Osteocyte (in vitro differentiated cells): ENCODE results near the gene CCNL2. TPM values are rescaled to one million over a fixed set of nuclear protein-coding genes. Genes with fewer than 3 reads are reported as not detected.
"Not testable (repeated sequence)": the region's sequence is repeated elsewhere in the genome, so short reads cannot be mapped to it uniquely, and the experiment has no call there.

Experiments used
- DNase-seq: peaks from one replicate; pipeline ENCODE4 v3.0.0; 2021; ENCODE audit warnings: mixed read lengths; ENCODE audit not compliant: unreplicated experiment; ENCODE audit errors: extremely low spot score
- H3K27ac Mint-ChIP-seq: one replicate; pipeline ENCODE4 v1.8.0; 2021; ENCODE audit warnings: mild to moderate bottlenecking, mixed read lengths; ENCODE audit not compliant: unreplicated experiment
- H3K27me3 Mint-ChIP-seq: one replicate; pipeline ENCODE4 v1.8.0; 2021; ENCODE audit warnings: mixed read lengths; ENCODE audit not compliant: unreplicated experiment
- H3K36me3 Mint-ChIP-seq: one replicate; pipeline ENCODE4 v1.8.0; 2021; ENCODE audit warnings: mixed read lengths; ENCODE audit not compliant: unreplicated experiment
- H3K4me1 Mint-ChIP-seq: one replicate; pipeline ENCODE4 v1.8.0; 2021; ENCODE audit warnings: mixed read lengths; ENCODE audit not compliant: unreplicated experiment
- H3K4me3 Mint-ChIP-seq: one replicate; pipeline ENCODE4 v1.8.0; 2021; ENCODE audit warnings: mild to moderate bottlenecking, moderate library complexity, mixed read lengths; ENCODE audit not compliant: unreplicated experiment
- H3K9me3 Mint-ChIP-seq: one replicate; pipeline ENCODE4 v1.8.0; 2021; ENCODE audit warnings: mixed read lengths; ENCODE audit not compliant: unreplicated experiment
- total RNA-seq: library from RNA; stranded (reverse); gene quantifications from 2 replicates; pipeline ENCODE4 v1.2.1, GENCODE V29; 2021
- TF ChIP-seq, protein P1 (sequence below): fragments of 200-600 bp; sonication (generic); IDR thresholded peaks from 2 replicates; pipeline ENCODE4 v1.5.0; 2021; ENCODE audit warnings: antibody characterized with exemption, mild to moderate bottlenecking, moderate library complexity

The CCNL2 gene
- total RNA-seq, 1 donor from 2014 or later: 262 TPM

DNA sequence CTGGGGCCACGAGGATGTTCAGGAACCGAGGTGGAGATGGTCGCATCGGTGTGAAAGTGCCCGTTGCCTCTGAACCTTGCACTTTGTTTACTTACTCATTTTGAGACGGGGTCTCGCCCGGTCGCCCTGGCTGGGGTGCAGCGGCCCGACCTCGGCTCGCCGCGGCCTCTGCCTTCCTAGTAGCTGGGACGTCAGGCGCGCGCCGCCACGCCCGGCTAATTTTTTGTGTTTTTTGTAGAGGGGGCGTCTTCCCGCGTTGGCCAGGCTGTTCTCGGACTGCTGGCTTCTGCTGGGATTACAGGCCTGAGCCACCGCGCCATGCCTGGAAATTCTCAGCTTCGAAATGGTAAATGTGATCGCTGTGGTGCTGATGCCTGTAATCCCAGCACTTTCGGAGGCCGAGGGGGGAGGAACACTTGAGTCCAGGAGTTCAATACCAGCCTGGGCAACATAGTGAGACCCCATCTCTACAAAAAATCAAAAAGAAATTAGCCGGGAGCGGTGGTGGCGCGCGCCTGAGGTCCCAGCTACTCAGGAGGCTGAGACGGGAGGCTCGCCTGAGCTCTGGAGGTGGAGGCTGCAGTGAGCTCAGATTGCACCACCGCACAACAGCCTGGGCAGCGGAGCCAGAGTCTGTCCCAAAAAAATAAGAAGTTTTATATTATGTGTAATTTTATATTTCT is 8.6 kb upstream of the CCNL2 start:
- peak overlapping the region; percentile 80 for H3K4me3 Mint-ChIP-seq
- H3K9me3 Mint-ChIP-seq: peaks cover 7% of the 10 kb centered on the region
- peaks cover 24% of the 10 kb centered on the region for H3K4me1 Mint-ChIP-seq
- peak overlapping the region; percentile 77 for H3K27ac Mint-ChIP-seq
- H3K27me3 Mint-ChIP-seq: no peaks in the 10 kb centered on the region
- no peak for DNase-seq
- peaks cover 13% of the 10 kb centered on the region for H3K36me3 Mint-ChIP-seq
- TF ChIP-seq, protein P1, sequence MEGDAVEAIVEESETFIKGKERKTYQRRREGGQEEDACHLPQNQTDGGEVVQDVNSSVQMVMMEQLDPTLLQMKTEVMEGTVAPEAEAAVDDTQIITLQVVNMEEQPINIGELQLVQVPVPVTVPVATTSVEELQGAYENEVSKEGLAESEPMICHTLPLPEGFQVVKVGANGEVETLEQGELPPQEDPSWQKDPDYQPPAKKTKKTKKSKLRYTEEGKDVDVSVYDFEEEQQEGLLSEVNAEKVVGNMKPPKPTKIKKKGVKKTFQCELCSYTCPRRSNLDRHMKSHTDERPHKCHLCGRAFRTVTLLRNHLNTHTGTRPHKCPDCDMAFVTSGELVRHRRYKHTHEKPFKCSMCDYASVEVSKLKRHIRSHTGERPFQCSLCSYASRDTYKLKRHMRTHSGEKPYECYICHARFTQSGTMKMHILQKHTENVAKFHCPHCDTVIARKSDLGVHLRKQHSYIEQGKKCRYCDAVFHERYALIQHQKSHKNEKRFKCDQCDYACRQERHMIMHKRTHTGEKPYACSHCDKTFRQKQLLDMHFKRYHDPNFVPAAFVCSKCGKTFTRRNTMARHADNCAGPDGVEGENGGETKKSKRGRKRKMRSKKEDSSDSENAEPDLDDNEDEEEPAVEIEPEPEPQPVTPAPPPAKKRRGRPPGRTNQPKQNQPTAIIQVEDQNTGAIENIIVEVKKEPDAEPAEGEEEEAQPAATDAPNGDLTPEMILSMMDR: peak; percentile 8

GRCh38 chr1:1406821-1407635 is 7.9 kb upstream of the CCNL2 start, which contains the start of gene MRPL20:
Gene MRPL20, minus strand, starts transcription at chr1:1407293. Its CDS starts 76 bp downstream, at chr1:1407217.
- TF ChIP-seq, protein P1: no peak
- H3K4me1 Mint-ChIP-seq: peaks cover 26% of the 10 kb centered on the region
- peaks cover 17% of the 10 kb centered on the region for H3K36me3 Mint-ChIP-seq
- H3K27me3 Mint-ChIP-seq: no peaks in the 10 kb centered on the region
- H3K9me3 Mint-ChIP-seq: no peaks in the 10 kb centered on the region
- DNase-seq: peak; percentile 94
- H3K27ac Mint-ChIP-seq: peak within 1 kb of the TSS; percentile 83
- peak within 1 kb of the TSS; percentile 86 for H3K4me3 Mint-ChIP-seq

GRCh38 chr1:1406101-1406820 is 7.1 kb upstream of the CCNL2 start:
- H3K27me3 Mint-ChIP-seq: no peaks in the 10 kb centered on the region
- H3K9me3 Mint-ChIP-seq: no peaks in the 10 kb centered on the region
- peak overlapping the region; percentile 86 for H3K4me3 Mint-ChIP-seq
- peak overlapping the region; percentile 54 for H3K27ac Mint-ChIP-seq
- no peak for DNase-seq
- H3K4me1 Mint-ChIP-seq: peaks cover 31% of the 10 kb centered on the region
- peaks cover 22% of the 10 kb centered on the region for H3K36me3 Mint-ChIP-seq
- TF ChIP-seq, protein P1: no peak

DNA sequence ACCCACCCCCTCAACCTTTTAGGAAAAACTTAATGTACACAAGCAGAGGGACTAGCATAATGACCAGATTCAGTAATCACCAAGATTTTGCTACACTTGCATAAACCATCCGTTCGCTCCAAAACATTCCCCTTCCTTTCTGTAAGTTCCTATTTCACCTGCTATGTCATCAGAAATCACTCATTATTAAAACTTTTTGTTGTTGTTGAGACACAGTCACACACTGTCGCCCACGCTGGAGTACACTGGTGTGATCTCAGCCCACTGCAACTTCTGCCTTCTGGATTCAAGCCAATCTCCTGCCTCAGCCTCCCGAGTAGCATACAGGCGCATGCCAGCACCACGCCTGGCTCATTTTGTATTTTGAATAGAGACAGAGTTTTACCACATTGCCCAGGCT is 4.5 kb upstream of the CCNL2 start:
- no peaks in the 10 kb centered on the region for H3K9me3 Mint-ChIP-seq
- DNase-seq: no peak
- peaks cover 37% of the 10 kb centered on the region for H3K4me1 Mint-ChIP-seq
- TF ChIP-seq, protein P1: no peak
- peaks cover 26% of the 10 kb centered on the region for H3K36me3 Mint-ChIP-seq
- peak overlapping the region; percentile 55 for H3K27ac Mint-ChIP-seq
- no peaks in the 10 kb centered on the region for H3K27me3 Mint-ChIP-seq
- no peak overlapping the region for H3K4me3 Mint-ChIP-seq

DNA sequence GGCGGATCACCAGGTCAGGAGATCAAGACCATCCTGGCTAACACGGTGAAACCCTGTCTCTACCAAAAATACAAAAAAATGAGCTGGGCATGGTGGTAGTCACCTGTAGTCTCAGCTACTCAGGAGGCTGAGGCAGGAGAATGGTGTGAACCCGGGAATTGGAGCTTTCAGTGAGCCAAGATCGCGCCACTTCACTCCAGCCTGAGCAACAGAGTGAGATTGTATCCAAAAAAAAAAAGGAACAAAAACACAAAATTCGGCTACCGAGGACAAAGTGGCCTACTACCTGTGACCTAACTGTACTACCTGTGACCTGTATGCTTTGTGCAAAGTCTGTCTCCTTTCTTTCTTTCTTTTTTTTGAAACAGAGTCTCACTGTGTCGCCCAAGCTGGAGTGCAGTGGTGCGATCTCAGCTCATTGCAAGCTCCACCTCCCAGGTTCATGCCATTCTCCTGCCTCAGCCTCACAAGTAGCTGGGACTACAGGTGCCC is 3.8 kb upstream of the CCNL2 start:
- H3K4me3 Mint-ChIP-seq, DNase-seq, H3K9me3 Mint-ChIP-seq, H3K27ac Mint-ChIP-seq, H3K27me3 Mint-ChIP-seq: not testable (repeated sequence)
- Mint-ChIP-seq H3K4me1 (peaks cover 36% of the 10 kb centered on the region), H3K36me3 (peaks cover 26% of the 10 kb centered on the region)
